Left renal pelvis (tissue), 4 donors: Measurements from ENCODE around the gene COMP. TPM values are rescaled to one million over a fixed set of nuclear protein-coding genes. Genes with fewer than 3 reads are reported as not detected.
"Not testable (repeated sequence)": the region's sequence is repeated elsewhere in the genome, so short reads cannot be mapped to it uniquely, and the experiment has no call there.

Experiments used
- DNase-seq, 4 donors: peaks; one replicate each; pipeline ENCODE4 v3.0.0-alpha.2; 2013; ENCODE audit warnings: low read depth in 4 of 4, low spot score in 3 of 4
- polyA plus RNA-seq, 4 donors: library from polyadenylated mRNA; unstranded; fragments of 120-200 nt; gene quantifications; one replicate each; pipeline ENCODE4 v1.2.1, GENCODE V29; 2013; ENCODE audit not compliant: insufficient read length in 4 of 4

Gene COMP
- polyA plus RNA-seq, 4 donors: 0.20 to 0.45 (median 0.29) TPM

DNA sequence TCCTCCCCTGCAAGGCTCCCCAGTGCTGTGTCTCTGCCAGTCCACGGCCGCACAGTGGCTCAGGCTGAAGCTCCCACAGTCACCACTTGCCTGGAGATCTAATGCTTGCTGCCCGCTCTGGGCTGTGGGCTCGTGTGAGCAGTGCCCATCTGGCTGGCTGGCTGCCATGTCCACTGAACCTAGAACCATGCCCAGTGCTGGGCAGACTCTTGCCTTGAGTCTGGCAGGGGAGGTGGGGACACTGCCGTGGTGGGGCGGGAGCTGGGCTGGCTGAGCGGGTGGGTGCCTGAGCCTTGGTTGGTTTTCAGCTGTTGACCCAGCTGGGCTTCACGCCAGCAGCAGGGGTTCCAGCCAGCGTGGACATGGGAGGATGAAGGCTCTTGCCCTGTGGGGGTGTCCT, 55.4 kb downstream of the COMP start:
- no peak for DNase-seq

- DNase-seq: no peak
These were observed 55.8 kb downstream of the COMP start for GRCh38 chr19:18735324-18735723.

DNA sequence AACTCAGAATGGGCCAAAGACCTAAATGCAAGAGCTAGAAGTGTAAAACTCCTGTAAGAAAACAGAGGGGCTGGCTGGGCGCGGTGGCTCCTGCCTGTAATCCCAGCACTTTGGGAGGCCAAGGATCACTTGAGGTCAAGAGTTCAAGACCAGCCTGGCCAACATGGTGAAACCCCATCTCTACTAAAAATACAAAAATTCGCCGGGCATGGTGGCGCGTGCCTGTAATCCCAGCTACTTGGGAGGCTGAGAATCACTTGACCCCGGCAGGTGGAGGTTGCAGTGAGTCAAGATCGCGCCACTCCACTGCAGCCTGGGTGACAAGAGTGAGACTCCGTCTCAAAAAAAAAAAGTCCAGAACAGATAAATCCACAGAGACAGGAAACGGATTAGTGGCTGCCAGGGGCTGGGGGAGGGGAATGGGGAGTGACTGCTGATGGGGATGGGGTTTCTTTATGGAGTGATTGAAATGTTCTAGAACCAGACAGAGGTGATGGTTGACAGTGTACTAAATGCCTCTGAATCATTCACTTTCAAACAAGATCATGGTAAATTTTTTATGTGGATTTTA, 57.3 kb downstream of the COMP start:
- not testable (repeated sequence) for DNase-seq

DNA sequence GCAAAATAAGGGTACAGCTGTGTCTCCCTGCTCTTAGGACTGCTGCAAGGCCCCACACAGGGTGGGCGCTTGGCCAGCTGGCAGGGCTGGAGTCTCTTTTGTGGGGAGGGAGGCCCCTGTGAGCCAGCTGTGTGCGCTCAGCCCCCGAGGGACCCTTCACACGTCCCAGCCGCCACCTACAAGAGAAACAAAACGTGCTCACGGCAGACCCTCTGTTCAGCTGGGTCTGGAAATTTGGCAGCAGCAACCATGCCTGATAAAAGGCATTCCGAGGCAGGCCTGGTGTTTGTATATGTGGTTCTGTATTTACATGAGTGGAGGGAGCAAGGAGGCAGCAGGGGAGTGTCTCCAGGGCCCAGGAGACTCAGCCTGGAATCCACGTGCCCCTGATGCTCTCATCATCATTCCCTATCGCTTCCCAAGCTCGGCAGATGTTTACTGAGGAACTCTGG, 57.9 kb downstream of the COMP start:
- DNase-seq: no peak

Other genes with a start within 250 kb of the COMP start
- gene FKBP8, start 247.7 kb downstream of the COMP start, polyA plus RNA-seq: 100 to 1,000 TPM; 131 to 201 (median 173) TPM
- 10 to 100 TPM; 56.2 to 70.8 (median 62.6) TPM for gene KXD1, start 233.4 kb downstream of the COMP start, polyA plus RNA-seq
- 100 to 1,000 TPM; 751 to 855 (median 786) TPM for gene UBA52, start 219.4 kb downstream of the COMP start, polyA plus RNA-seq
- 10 to 100 TPM; 17.4 to 50.8 (median 21.9) TPM for gene REX1BD, start 202.5 kb downstream of the COMP start, polyA plus RNA-seq
- 1 to 10 TPM; 3.0 to 7.5 (median 4.1) TPM for gene CRLF1, start 184.5 kb downstream of the COMP start, polyA plus RNA-seq
- gene TMEM59L, start 178.4 kb downstream of the COMP start, polyA plus RNA-seq: 10 to 100 TPM in 1 of 4 donors, 1 to 10 TPM in 3; 3.1 to 22.5 (median 3.8) TPM
- gene KLHL26, start 154.3 kb downstream of the COMP start, polyA plus RNA-seq: 10 to 100 TPM in 1 of 4 donors, 1 to 10 TPM in 3; 5.1 to 10.3 (median 6.4) TPM
- 10 to 100 TPM; 15.8 to 29.6 (median 17.5) TPM for gene CRTC1, start 107.6 kb downstream of the COMP start, polyA plus RNA-seq
- 10 to 100 TPM; 33.0 to 62.5 (median 51.6) TPM for gene UPF1, start 40.7 kb upstream of the COMP start, polyA plus RNA-seq
- gene CERS1, start 104.9 kb upstream of the COMP start, polyA plus RNA-seq: 1 to 10 TPM; 6.3 to 8.3 (median 6.7) TPM
- 100 to 1,000 TPM in 2 of 4 donors, 10 to 100 TPM in 2; 86.5 to 125 (median 98.0) TPM for gene COPE, start 128.1 kb upstream of the COMP start, polyA plus RNA-seq
- gene DDX49, start 128.4 kb upstream of the COMP start, polyA plus RNA-seq: 10 to 100 TPM; 33.4 to 51.5 (median 41.4) TPM
- gene HOMER3, start 149.9 kb upstream of the COMP start, polyA plus RNA-seq: 10 to 100 TPM; 44.3 to 77.7 (median 51.1) TPM
- gene SUGP2, start 242.2 kb upstream of the COMP start, polyA plus RNA-seq: 100 to 1,000 TPM in 2 of 4 donors, 10 to 100 TPM in 2; 78.4 to 133 (median 90.7) TPM
- gene ARMC6, start 242.3 kb upstream of the COMP start, polyA plus RNA-seq: 10 to 100 TPM; 29.8 to 44.4 (median 35.1) TPM